Epithelial cell of alveolus of lung (primary cell): ENCODE data around the gene JUND. TPM values are rescaled to one million over a fixed set of nuclear protein-coding genes. Genes with fewer than 3 reads are reported as not detected.

Source experiments
- total RNA-seq: library from RNA; depleted of rRNA; stranded (reverse); fragments of >200 nt; gene quantifications from 2 replicates; pipeline ENCODE4 v1.2.1, GENCODE V29; 2015

The JUND gene
- 244 and 252 TPM in 2 replicates for total RNA-seq

GRCh38 chr19:18281082-18282020 is at the start of gene JUND:
Gene JUND (minus strand): TSS chr19:18281622. CDS start chr19:18281484, 138 bp downstream.

DNA sequence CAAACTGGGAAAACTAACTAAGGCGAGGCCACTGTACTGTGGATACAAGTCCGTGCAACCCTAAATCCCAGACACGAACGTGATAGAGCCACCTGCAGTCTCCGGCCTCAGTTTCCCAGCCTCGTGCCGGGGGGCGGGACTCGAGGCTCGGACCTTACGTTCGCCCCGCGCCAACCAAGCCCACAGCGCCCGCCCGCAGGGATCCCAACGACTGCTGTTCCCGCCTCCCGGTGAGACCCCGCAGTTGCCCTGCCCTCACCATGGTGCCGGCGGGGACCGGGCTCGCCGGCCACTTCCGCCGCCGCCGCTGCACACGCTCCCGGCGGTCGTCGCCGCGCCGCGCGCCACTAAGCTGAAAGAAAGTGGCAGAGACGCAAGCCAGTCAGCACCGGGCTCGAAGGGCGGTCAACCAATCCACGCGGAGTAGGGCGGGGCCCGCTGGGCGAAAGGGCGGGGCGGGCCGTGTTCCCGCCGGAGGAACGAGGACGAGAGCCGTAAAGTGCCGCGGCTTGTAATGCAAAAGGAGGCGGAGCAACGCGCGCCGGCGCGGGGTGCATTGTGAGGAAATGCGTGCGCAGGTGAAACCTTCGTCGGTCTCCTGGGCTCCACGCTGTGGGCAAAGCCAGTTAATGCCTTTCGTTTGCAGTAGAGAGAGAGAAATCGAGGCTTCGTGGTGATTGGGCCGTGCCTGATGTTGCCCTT is 41.5 kb upstream of the JUND start, which contains the start of gene LSM4:
Gene LSM4 (minus strand): TSS at position 318 of the 702 bp plus-strand sequence. CDS start 56 bp downstream, at position 262.

GRCh38 chr19:18274219-18274780 is 7.1 kb downstream of the JUND start, which contains the start of gene IQCN:
Gene IQCN (minus strand): TSS chr19:18274452. CDS start chr19:18269478, 4,974 bp downstream.

Other genes starting within 250 kb of the JUND start
- not detected in 2 replicates for gene IL12RB1, start 194.7 kb downstream of the JUND start, total RNA-seq
- gene MAST3, start 183.8 kb downstream of the JUND start, total RNA-seq: 3.5 and 5.9 TPM in 2 replicates
- gene PIK3R2, start 128.5 kb downstream of the JUND start, total RNA-seq: 20.3 and 35.1 TPM in 2 replicates
- 9.3 TPM in 1 of 2 replicates, not detected in the other for gene IFI30, start 107.8 kb downstream of the JUND start, total RNA-seq
- 26.7 and 39.2 TPM in 2 replicates for gene MPV17L2, start 88.4 kb downstream of the JUND start, total RNA-seq
- gene RAB3A, start 77.6 kb downstream of the JUND start, total RNA-seq: 1.8 and 14.8 TPM in 2 replicates
- 0.78 and 12.9 TPM in 2 replicates for gene PDE4C, start 55.2 kb downstream of the JUND start, total RNA-seq
- gene IQCN, start 7.2 kb downstream of the JUND start, total RNA-seq: 0.13 and 1.6 TPM in 2 replicates
- 182 and 407 TPM in 2 replicates for gene LSM4, start 41.5 kb upstream of the JUND start, total RNA-seq
- gene PGPEP1, start 59.0 kb upstream of the JUND start, total RNA-seq: 11.3 and 19.0 TPM in 2 replicates
- gene GDF15, start 104.5 kb upstream of the JUND start, total RNA-seq: 113 and 261 TPM in 2 replicates
- not detected in 2 replicates for gene LRRC25, start 116.0 kb upstream of the JUND start, total RNA-seq
- 74.0 and 107 TPM in 2 replicates for gene SSBP4, start 137.8 kb upstream of the JUND start, total RNA-seq
- 45.0 and 55.7 TPM in 2 replicates for gene ISYNA1, start 156.5 kb upstream of the JUND start, total RNA-seq
- 13.8 and 18.8 TPM in 2 replicates for gene ELL, start 240.4 kb upstream of the JUND start, total RNA-seq